Right lobe of liver (tissue), 6 donors: ENCODE results near the gene STARD8. TPM values are rescaled to one million over a fixed set of nuclear protein-coding genes. Genes with fewer than 3 reads are reported as not detected.

Source experiments
- ATAC-seq, 4 donors: fragments of 200-7000 bp; cut with Tn5 transposase; one replicate each; pipeline ENCODE4 v1.9.1; 2020; ENCODE audit warnings: mild to moderate bottlenecking in 4 of 4, moderate library complexity in 4 of 4
- DNase-seq, 3 donors: peaks; one replicate each; pipeline ENCODE4 v3.0.0-alpha.2; 2020
- H3K27ac ChIP-seq, 3 donors: fragments of 200-600 bp; one replicate each; pipeline ENCODE4 v1.8.0; 2022
- H3K27me3 ChIP-seq, 2 donors: fragments of 200-600 bp; one replicate each; pipeline ENCODE4 v1.8.0; 2022
- H3K36me3 ChIP-seq, 4 donors: fragments of 200-600 bp; sonication (generic) in 1 of 4; one replicate each; pipeline versions ENCODE4 v1.5.1 to v1.8.0; 2017 to 2022; ENCODE audit warnings: control low read depth in 1 of 4
- H3K4me1 ChIP-seq, 4 donors: fragments of 200-600 bp; sonication (generic) in 1 of 4; one replicate each; pipeline versions ENCODE4 v1.5.1 to v1.8.0; 2017 to 2022; ENCODE audit warnings: control low read depth in 1 of 4
- H3K4me3 ChIP-seq, 3 donors: fragments of 200-600 bp; one replicate each; pipeline ENCODE4 v1.8.0; 2022
- H3K9me3 ChIP-seq, 4 donors: fragments of 200-600 bp; sonication (generic) in 1 of 4; one replicate each; pipeline versions ENCODE4 v1.5.1 to v1.8.0; 2017 to 2022; ENCODE audit warnings: control low read depth in 1 of 4
- POLR2A ChIP-seq: fragments of 450-650 bp; IDR thresholded peaks from one replicate; pipeline ENCODE4 v1.6.1; 2017; ENCODE audit warnings: antibody characterized with exemption, mild to moderate bottlenecking
- WGBS: methylation state at CpG from one replicate; pipeline ENCODE4 v1.1.6; 2018; ENCODE audit warnings: low coverage, low lambda C conversion rate; ENCODE audit not compliant: insufficient coverage; ENCODE audit errors: missing lambda C conversion rate; 5-methylcytosine and 5-hydroxymethylcytosine counted together
- intact Hi-C, 2 donors: fragments of 100-400 bp; cut with DNase I; formaldehyde crosslinking; loops; one replicate each; pipeline versions ENCODE4 v1.11.2 to v1.14.1; 2022
- total RNA-seq, 6 experiments: library from RNA; depleted of rRNA in 2 of 6; stranded (reverse); fragments of >200 nt in 2 of 6; fragmentation: NEBNext Ultra II Directional in 3 of 6; extraction: Animal tissue kit (Norgen Biotek cat#: 25700) in 3 of 6; gene quantifications; one replicate each; pipeline versions ENCODE4 v1.1.0 to v1.2.4, GENCODE V29; 2016 to 2023
- TF ChIP-seq, protein P1 (sequence below), 4 donors: fragments of 200-600 bp in 3 of 4; fragments of 450-650 bp in 1 of 4; IDR thresholded peaks; one replicate each; pipeline versions ENCODE4 v1.5.1 to v1.8.0; 2016 to 2022; ENCODE audit warnings: antibody characterized with exemption in 4 of 4, mild to moderate bottlenecking in 2 of 4
- donor health status: DM: no; HTN: yes; CAD: no.
- donor health status: DM: no; HTN: no; CAD: no.
- donor health status: DM: no; HTN: no; CAD: no.
- donor health status: DM: no; HTN: yes; CAD: no.
- donor health status: DM: no; HTN: yes; CAD: no.

The STARD8 gene
- total RNA-seq, 6 experiments from 2014 or later, result 6.6 to 11.5 (median 7.6) TPM

DNA sequence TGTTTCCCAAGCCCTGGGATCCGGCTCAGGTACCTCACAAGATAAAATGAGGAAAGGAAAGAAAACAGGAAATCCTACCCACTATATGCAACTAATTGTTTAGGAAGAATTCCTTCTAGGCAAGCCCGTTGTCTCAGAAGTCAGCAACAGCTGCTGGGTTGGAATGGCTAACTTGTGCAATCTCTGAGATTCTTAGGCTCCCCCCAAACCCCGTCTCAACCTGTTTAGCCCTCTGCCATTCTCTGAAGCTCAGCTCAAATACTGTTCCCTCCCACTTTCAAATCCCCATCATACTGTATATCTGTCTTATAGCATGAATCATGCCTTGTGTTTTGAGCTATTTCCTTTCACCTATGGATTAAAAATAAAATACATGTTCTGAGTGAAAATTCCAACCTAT, 28.9 kb downstream of the STARD8 start:
- H3K9me3 ChIP-seq, result no peaks in the 10 kb centered on the region
- 33% methylated on average over 1 of the region's 3 CpGs for WGBS
- ATAC-seq (no peak), DNase-seq (no peak)
- H3K4me3 ChIP-seq, result no peak overlapping the region
- no peaks in the 10 kb centered on the region for H3K4me1 ChIP-seq
- TF ChIP-seq, protein P1, sequence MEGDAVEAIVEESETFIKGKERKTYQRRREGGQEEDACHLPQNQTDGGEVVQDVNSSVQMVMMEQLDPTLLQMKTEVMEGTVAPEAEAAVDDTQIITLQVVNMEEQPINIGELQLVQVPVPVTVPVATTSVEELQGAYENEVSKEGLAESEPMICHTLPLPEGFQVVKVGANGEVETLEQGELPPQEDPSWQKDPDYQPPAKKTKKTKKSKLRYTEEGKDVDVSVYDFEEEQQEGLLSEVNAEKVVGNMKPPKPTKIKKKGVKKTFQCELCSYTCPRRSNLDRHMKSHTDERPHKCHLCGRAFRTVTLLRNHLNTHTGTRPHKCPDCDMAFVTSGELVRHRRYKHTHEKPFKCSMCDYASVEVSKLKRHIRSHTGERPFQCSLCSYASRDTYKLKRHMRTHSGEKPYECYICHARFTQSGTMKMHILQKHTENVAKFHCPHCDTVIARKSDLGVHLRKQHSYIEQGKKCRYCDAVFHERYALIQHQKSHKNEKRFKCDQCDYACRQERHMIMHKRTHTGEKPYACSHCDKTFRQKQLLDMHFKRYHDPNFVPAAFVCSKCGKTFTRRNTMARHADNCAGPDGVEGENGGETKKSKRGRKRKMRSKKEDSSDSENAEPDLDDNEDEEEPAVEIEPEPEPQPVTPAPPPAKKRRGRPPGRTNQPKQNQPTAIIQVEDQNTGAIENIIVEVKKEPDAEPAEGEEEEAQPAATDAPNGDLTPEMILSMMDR (IDR thresholded peaks at IDR 0.05), result no peak
- TF ChIP-seq POLR2A, result no peak
- no peaks in the 10 kb centered on the region for H3K27me3 ChIP-seq
- H3K27ac ChIP-seq, result no peak overlapping the region
- intact Hi-C loops, result no loop called here
- H3K36me3 ChIP-seq, result no peaks in the 10 kb centered on the region

DNA sequence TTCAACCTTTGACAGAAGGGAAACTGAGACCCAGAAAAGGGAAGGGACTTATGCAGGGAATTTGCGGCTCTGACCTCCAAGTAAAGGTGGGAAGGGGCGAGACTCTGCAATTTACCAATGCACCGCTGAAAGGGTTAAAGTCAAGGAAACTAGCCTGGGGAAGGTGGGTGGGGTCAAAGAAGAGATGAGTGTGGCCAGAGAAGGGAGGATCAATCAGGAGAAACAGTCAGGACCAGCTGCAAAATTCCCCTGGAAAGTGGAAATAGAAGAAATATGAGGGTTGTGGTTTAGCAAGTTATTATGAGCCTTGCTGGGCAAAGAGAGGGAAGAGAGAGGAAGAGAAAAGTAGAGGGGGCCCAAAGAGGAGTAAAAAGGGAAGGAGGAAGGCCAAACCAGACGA, 30.5 kb downstream of the STARD8 start:
- no peak for ATAC-seq
- intact Hi-C loops, result no loop called here
- Histone ChIP-seq H3K4me3 (no peak overlapping the region), H3K9me3 (no peaks in the 10 kb centered on the region), H3K27me3 (no peaks in the 10 kb centered on the region), H3K4me1 (no peaks in the 10 kb centered on the region), H3K36me3 (no peaks in the 10 kb centered on the region), H3K27ac (no peak overlapping the region)
- WGBS, result 56% methylated on average over 4 of the region's 4 CpGs
- no peak for TF ChIP-seq POLR2A
- TF ChIP-seq, protein P1 (IDR thresholded peaks at IDR 0.05), result no peak
- no peak for DNase-seq

DNA sequence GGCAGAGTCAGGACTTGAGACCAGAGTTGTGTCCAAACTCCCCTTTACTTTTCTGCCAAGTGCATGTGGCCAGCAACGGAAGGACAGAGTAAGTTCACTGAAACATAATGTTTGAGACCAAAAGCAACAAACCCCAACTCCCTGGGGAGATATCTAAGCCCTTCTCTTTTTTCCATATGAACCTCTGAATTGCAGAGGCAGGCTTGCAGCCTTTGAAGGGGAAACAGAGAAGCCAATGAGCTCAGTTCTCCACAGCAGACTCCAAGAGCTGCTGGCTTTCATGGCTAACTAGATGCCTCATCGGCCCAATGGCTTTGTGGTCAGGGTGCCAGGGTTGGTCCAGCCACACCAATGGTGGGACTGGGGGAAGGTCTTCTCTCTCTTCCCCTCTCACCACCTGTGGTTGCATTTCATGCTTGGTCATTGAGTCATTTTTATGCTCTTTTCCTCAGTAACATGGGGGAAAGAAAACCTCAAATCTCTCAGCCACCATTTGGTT, 34.0 kb downstream of the STARD8 start:
- WGBS, result 43% methylated on average over 1 of the region's 2 CpGs
- no peak overlapping the region for H3K27ac ChIP-seq
- no peak overlapping the region for H3K4me3 ChIP-seq
- TF ChIP-seq, protein P1 (IDR thresholded peaks at IDR 0.05), result no peak
- no peak for TF ChIP-seq POLR2A
- intact Hi-C loops, result no loop called here
- H3K9me3 ChIP-seq, result no peaks in the 10 kb centered on the region
- H3K4me1 ChIP-seq, result no peaks in the 10 kb centered on the region
- no peak for DNase-seq
- ATAC-seq, result no peak
- H3K27me3 ChIP-seq, result no peaks in the 10 kb centered on the region
- H3K36me3 ChIP-seq, result no peaks in the 10 kb centered on the region

GRCh38 chrX:68682790-68683189, 35.3 kb downstream of the STARD8 start:
- no peaks in the 10 kb centered on the region for H3K36me3 ChIP-seq
- no peaks in the 10 kb centered on the region for H3K27me3 ChIP-seq
- no peak overlapping the region for H3K4me3 ChIP-seq
- intact Hi-C loops, result no loop called here
- ATAC-seq (no peak), DNase-seq (no peak)
- H3K9me3 ChIP-seq, result no peaks in the 10 kb centered on the region
- TF ChIP-seq, protein P1 (IDR thresholded peaks at IDR 0.05), result no peak
- no peak for TF ChIP-seq POLR2A
- no peak overlapping the region for H3K27ac ChIP-seq
- 77% methylated on average over 3 of the region's 3 CpGs for WGBS
- no peaks in the 10 kb centered on the region for H3K4me1 ChIP-seq

DNA sequence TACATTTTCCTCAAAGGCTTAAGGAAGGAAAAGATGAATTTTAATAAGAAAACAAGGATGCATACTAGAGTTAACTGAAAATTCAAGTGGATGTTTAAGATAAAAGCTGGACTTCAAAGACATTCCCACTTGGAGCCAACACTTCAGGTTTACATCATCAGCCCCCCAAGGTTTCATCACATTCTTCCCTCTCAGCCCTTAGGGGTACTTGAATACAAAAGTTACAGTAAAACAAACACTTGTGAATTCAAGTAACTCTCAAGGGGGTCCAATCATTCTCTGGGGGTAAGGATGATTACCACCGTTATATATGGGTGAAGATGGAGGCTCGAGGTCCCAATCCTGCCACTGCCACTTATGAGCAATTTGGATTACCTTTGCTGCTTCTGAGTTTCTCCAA, 36.1 kb downstream of the STARD8 start:
- Histone ChIP-seq H3K27me3 (no peaks in the 10 kb centered on the region), H3K36me3 (no peaks in the 10 kb centered on the region), H3K4me1 (no peaks in the 10 kb centered on the region), H3K27ac (no peak overlapping the region), H3K9me3 (no peaks in the 10 kb centered on the region), H3K4me3 (no peak overlapping the region)
- ATAC-seq, result no peak
- intact Hi-C loops, result no loop called here
- no peak for DNase-seq
- 69% methylated on average over 2 of the region's 2 CpGs for WGBS
- TF ChIP-seq POLR2A, result no peak
- TF ChIP-seq, protein P1 (IDR thresholded peaks at IDR 0.05), result no peak
